ENCODE results near the gene PFKFB1. TPM values are rescaled to one million over a fixed set of nuclear protein-coding genes. Genes with fewer than 3 reads are reported as not detected.

Gene PFKFB1
- total RNA-seq, 1 experiment from 2014 or later = 0.55 TPM

DNA sequence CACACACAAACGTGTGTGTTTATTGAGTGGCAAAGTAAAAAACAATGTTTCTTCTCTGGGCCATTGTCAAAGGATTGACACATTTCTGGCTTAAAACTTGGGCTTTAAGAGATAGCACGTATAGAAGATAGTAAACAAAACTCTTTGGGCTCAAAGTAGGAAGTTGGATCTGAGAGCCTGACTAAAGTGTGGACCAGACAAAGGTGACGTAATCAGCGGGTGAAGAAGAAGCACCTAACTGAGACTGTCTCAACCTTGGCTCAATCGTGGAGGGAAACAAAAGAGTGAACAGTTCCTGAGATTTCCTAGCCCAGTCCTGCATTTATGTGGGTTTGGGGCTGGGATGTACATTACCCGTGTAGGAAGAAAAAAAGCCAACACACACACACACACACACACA, 13.7 kb downstream of the PFKFB1 start:
- Histone ChIP-seq H2AK5ac (ENCODE audit: insufficient read length, low read length) (no peak overlapping the region), H3K4me1 (ENCODE audit: insufficient read depth, low read length) (no peaks in the 10 kb centered on the region), H3K4me2 (ENCODE audit: insufficient read depth, insufficient read length, low read length) (no peak overlapping the region), H2BK12ac (ENCODE audit: insufficient read length, low read depth, low read length) (no peak overlapping the region), H2BK15ac (ENCODE audit: low read depth, low read length) (no peak overlapping the region), H3K9ac (ENCODE audit: extremely low read depth, insufficient read length, low read length) (no peak overlapping the region), H2BK120ac (ENCODE audit: low read depth, low read length, poor library complexity, severe bottlenecking) (no peak overlapping the region), H2BK5ac (ENCODE audit: insufficient read length, low read length) (no peak overlapping the region), H3K18ac (ENCODE audit: insufficient read length, low read depth, low read length) (no peak overlapping the region), H3K23me2 (ENCODE audit: insufficient read length, low read depth, low read length, poor library complexity, severe bottlenecking) (no peaks in the 10 kb centered on the region), H3K9me3 (ENCODE audit: control insufficient read depth, low read depth, low read length) (peaks cover 25% of the 10 kb centered on the region), H3K4ac (ENCODE audit: low read depth, low read length) (no peak overlapping the region), H4K20me1 (ENCODE audit: control insufficient read depth, insufficient read depth, insufficient read length) (no peaks in the 10 kb centered on the region), H3K79me2 (ENCODE audit: insufficient read depth, low read length) (no peaks in the 10 kb centered on the region), H4K5ac (ENCODE audit: insufficient read length, low read depth, low read length) (no peak overlapping the region), H3K14ac (ENCODE audit: insufficient read depth, low read length) (no peak overlapping the region), H4K8ac (replicated peaks; ENCODE audit: insufficient read length, low read depth, low read length) (no peak overlapping the region), H3T11ph (ENCODE audit: low read length) (no peak overlapping the region), H3K27me3 (ENCODE audit: insufficient read depth, low read length) (no peaks in the 10 kb centered on the region), H2BK20ac (ENCODE audit: low read depth, low read length, poor library complexity, severe bottlenecking) (no peak overlapping the region), H3K27ac (ENCODE audit: insufficient read length, low read depth, low read length) (no peak overlapping the region), H3K79me1 (ENCODE audit: insufficient read depth, low read depth, low read length, poor library complexity, severe bottlenecking) (no peaks in the 10 kb centered on the region), H3K23ac (ENCODE audit: insufficient read length, low read depth, low read length) (no peak overlapping the region), H3K56ac (ENCODE audit: insufficient read length, low read depth, low read length) (no peak overlapping the region), H4K91ac (ENCODE audit: insufficient read length, low read depth, low read length) (no peak overlapping the region), H2AFZ (ENCODE audit: low read length) (no peak overlapping the region)
- H3K4me1 Mint-ChIP-seq = no peaks in the 10 kb centered on the region
- no peak overlapping the region for H3K27ac Mint-ChIP-seq
- peaks cover 3% of the 10 kb centered on the region for H3K27me3 Mint-ChIP-seq (ENCODE audit: low read depth)
- H3K9me3 Mint-ChIP-seq = peaks cover 70 to 80% of the 10 kb centered on the region in 2 experiments
- no peak for DNase-seq
- TF ChIP-seq, protein P1, sequence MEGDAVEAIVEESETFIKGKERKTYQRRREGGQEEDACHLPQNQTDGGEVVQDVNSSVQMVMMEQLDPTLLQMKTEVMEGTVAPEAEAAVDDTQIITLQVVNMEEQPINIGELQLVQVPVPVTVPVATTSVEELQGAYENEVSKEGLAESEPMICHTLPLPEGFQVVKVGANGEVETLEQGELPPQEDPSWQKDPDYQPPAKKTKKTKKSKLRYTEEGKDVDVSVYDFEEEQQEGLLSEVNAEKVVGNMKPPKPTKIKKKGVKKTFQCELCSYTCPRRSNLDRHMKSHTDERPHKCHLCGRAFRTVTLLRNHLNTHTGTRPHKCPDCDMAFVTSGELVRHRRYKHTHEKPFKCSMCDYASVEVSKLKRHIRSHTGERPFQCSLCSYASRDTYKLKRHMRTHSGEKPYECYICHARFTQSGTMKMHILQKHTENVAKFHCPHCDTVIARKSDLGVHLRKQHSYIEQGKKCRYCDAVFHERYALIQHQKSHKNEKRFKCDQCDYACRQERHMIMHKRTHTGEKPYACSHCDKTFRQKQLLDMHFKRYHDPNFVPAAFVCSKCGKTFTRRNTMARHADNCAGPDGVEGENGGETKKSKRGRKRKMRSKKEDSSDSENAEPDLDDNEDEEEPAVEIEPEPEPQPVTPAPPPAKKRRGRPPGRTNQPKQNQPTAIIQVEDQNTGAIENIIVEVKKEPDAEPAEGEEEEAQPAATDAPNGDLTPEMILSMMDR (conservative IDR thresholded peaks at IDR 0.05) = no peak
- WGBS (ENCODE audit: extremely low coverage, insufficient read length, low lambda C conversion rate) = no CpG with 5 or more reads among the region's 6 CpGs
- H3K4me3 Mint-ChIP-seq = no peak overlapping the region
- peaks cover 0 to 2% (median 2%) of the 10 kb centered on the region in 3 experiments; a peak in 1 of 7 replicates for H3K36me3 Mint-ChIP-seq (ENCODE audit: insufficient read depth in 1 of 3, low read depth in 3 of 3)

All from H9 (cell line).